Frontal cortex (tissue), 4 donors: ENCODE measurements around the gene ZMYM3. TPM values are rescaled to one million over a fixed set of nuclear protein-coding genes. Genes with fewer than 3 reads are reported as not detected.
"Not testable (repeated sequence)": the region's sequence is repeated elsewhere in the genome, so short reads cannot be mapped to it uniquely, and the experiment has no call there.

Experiments
- DNase-seq, 2 donors: peaks; one replicate each; pipeline ENCODE4 v3.0.0; 2012; ENCODE audit warnings: low spot score in 2 of 2
- FAIRE-seq: peaks from 2 replicates; lab custom pipeline; 2012; peaks lifted over from hg19 to GRCh38; lab: Jason Lieb, UNC
- total RNA-seq: library from RNA; depleted of rRNA; stranded (reverse); fragments of >200 nt; gene quantifications from one replicate; pipeline ENCODE4 v1.2.3, GENCODE V29; 2014
- donor health status: control.
- donor health status: control.
- donor health status: control.

ZMYM3 gene
- 19.6 TPM for total RNA-seq

- peak; percentile 79 to 80 for DNase-seq
- FAIRE-seq, result no peak
Measured at GRCh38 chrX:71254092-71254963, at the start of gene ZMYM3. TSS of gene ZMYM3 (minus strand) at chrX:71254140. CDS start at chrX:71253255, 885 bp downstream.

- FAIRE-seq (no peak), DNase-seq (no peak)
Measured at GRCh38 chrX:71302461-71303213, 48.7 kb upstream of the ZMYM3 start.

- DNase-seq (peak in 1 of 2 donors; percentile 6), FAIRE-seq (no peak)
Measured at GRCh38 chrX:71301195-71301924, 47.4 kb upstream of the ZMYM3 start, which contains the start of gene ITGB1BP2. TSS of gene ITGB1BP2 (plus strand) at chrX:71301750. CDS start at chrX:71301807, 57 bp downstream.

- DNase-seq, result not testable (repeated sequence)
Measured at GRCh38 chrX:71300495-71300894, 46.6 kb upstream of the ZMYM3 start.

GRCh38 chrX:71300064-71300463 lies 46.1 kb upstream of the ZMYM3 start:
- DNase-seq, FAIRE-seq: not testable (repeated sequence)

More at GRCh38 chrX:71300495-71300894, 46.6 kb upstream of the ZMYM3 start:
- FAIRE-seq, result not testable (repeated sequence)

- DNase-seq (no peak), FAIRE-seq (no peak)
Measured at GRCh38 chrX:71298119-71298518, 44.2 kb upstream of the ZMYM3 start.

GRCh38 chrX:71296806-71297205 lies 42.9 kb upstream of the ZMYM3 start:
- DNase-seq (no peak), FAIRE-seq (no peak)

- FAIRE-seq, result no peak
Measured at GRCh38 chrX:71292669-71293365, 38.9 kb upstream of the ZMYM3 start.

GRCh38 chrX:71291381-71291780 lies 37.4 kb upstream of the ZMYM3 start:
- DNase-seq (no peak), FAIRE-seq (no peak)

More at GRCh38 chrX:71292669-71293365, 38.9 kb upstream of the ZMYM3 start:
- DNase-seq, result no peak

GRCh38 chrX:71285929-71286328 lies 32.0 kb upstream of the ZMYM3 start:
- DNase-seq (no peak), FAIRE-seq (peak; percentile 71)

GRCh38 chrX:71283403-71284143 lies 29.6 kb upstream of the ZMYM3 start, which contains the start of gene NONO:
TSS of gene NONO (plus strand) at chrX:71283635. CDS start at chrX:71290638, 7,003 bp downstream.
- peak; percentile 53 to 62 for DNase-seq
- no peak for FAIRE-seq

GRCh38 chrX:71282514-71283402 lies 28.8 kb upstream of the ZMYM3 start:
- DNase-seq, result peak in 1 of 2 donors; percentile 3
- FAIRE-seq, result no peak

- FAIRE-seq, DNase-seq: not testable (repeated sequence)
Measured at GRCh38 chrX:71281300-71281699, 27.4 kb upstream of the ZMYM3 start.

- DNase-seq, FAIRE-seq: not testable (repeated sequence)
Measured at GRCh38 chrX:71272313-71272712, 18.4 kb upstream of the ZMYM3 start.

- FAIRE-seq (no peak), DNase-seq (no peak)
Measured at GRCh38 chrX:71269801-71270395, 16.0 kb upstream of the ZMYM3 start.

GRCh38 chrX:71268624-71269023 lies 14.7 kb upstream of the ZMYM3 start:
- FAIRE-seq, DNase-seq: not testable (repeated sequence)

- DNase-seq (no peak), FAIRE-seq (no peak)
Measured at GRCh38 chrX:71256856-71257255, 2.9 kb upstream of the ZMYM3 start.
